GM23338 (cell line): ENCODE results near the gene TRHDE. TPM values are rescaled to one million over a fixed set of nuclear protein-coding genes. Genes with fewer than 3 reads are reported as not detected.

Experiments used
- ATAC-seq: fragments of 200-7000 bp; cut with Tn5 transposase; 3 replicates; pipeline ENCODE4 v1.9.1; 2020
- DNase-seq: peaks from one replicate; pipeline ENCODE4 v3.0.0-alpha.2; 2015; ENCODE audit warnings: low spot score
- H2AFZ ChIP-seq: fragments of 200-600 bp; sonication (generic); 2 replicates; pipeline ENCODE4 v1.8.0; 2016; ENCODE audit warnings: antibody characterized with exemption, mild to moderate bottlenecking, moderate library complexity
- H3F3A ChIP-seq: fragments of 200-600 bp; sonication (generic); replicated peaks from 2 replicates; pipeline ENCODE4 v1.8.0; 2017; ENCODE audit warnings: antibody characterized with exemption, mixed run types, low read depth
- H3K27ac ChIP-seq: fragments of 200-600 bp; sonication (generic); 2 replicates; pipeline ENCODE4 v1.6.1; 2016; ENCODE audit warnings: low read depth
- H3K27me3 ChIP-seq: fragments of 200-600 bp; sonication (generic); 2 replicates; pipeline ENCODE4 v1.8.0; 2016; ENCODE audit warnings: mild to moderate bottlenecking, mixed run types, moderate library complexity; ENCODE audit not compliant: insufficient read depth
- H3K36me3 ChIP-seq: fragments of 200-600 bp; sonication (generic); 2 replicates; pipeline ENCODE4 v1.8.0; 2016; ENCODE audit warnings: mild to moderate bottlenecking; ENCODE audit not compliant: insufficient read depth
- H3K4me1 ChIP-seq: fragments of 200-600 bp; sonication (generic); 2 replicates; pipeline ENCODE4 v1.8.0; 2016; ENCODE audit warnings: mild to moderate bottlenecking, moderate library complexity; ENCODE audit not compliant: insufficient read depth
- H3K4me2 ChIP-seq: fragments of 200-600 bp; sonication (generic); 2 replicates; pipeline ENCODE4 v1.7.1; 2017; ENCODE audit warnings: mixed run types
- H3K4me3 ChIP-seq: fragments of 200-600 bp; sonication (generic); 2 replicates; pipeline ENCODE4 v1.6.1; 2016; ENCODE audit warnings: mixed run types
- H3K79me2 ChIP-seq: fragments of 200-600 bp; sonication (generic); replicated peaks from 2 replicates; pipeline ENCODE4 v1.8.0; 2017; ENCODE audit warnings: mild to moderate bottlenecking; ENCODE audit not compliant: insufficient read depth
- H3K9me2 ChIP-seq: fragments of 200-600 bp; sonication (generic); 2 replicates; pipeline ENCODE4 v1.8.0; 2017; ENCODE audit not compliant: insufficient read depth
- H4K20me1 ChIP-seq: fragments of 200-600 bp; sonication (generic); replicated peaks from 2 replicates; pipeline ENCODE4 v1.8.0; 2017; ENCODE audit warnings: mild to moderate bottlenecking; ENCODE audit not compliant: insufficient read depth
- H3K27ac Mint-ChIP-seq: 2 replicates; pipeline ENCODE4 v1.8.0; 2020; ENCODE audit warnings: inconsistent platforms, mild to moderate bottlenecking, moderate library complexity, mixed read lengths
- H3K27me3 Mint-ChIP-seq: 3 replicates; pipeline ENCODE4 v1.8.0; 2022; ENCODE audit warnings: low read depth, mild to moderate bottlenecking, moderate library complexity, mixed read lengths, inconsistent platforms; ENCODE audit not compliant: insufficient read depth, poor library complexity
- H3K36me3 Mint-ChIP-seq: 3 replicates; pipeline ENCODE4 v1.8.0; 2021; ENCODE audit warnings: low read depth, mild to moderate bottlenecking, inconsistent platforms, moderate library complexity, mixed read lengths
- H3K4me1 Mint-ChIP-seq: 3 replicates; pipeline ENCODE4 v1.8.0; 2020; ENCODE audit warnings: mild to moderate bottlenecking, inconsistent platforms, mixed read lengths
- H3K4me3 Mint-ChIP-seq: 3 replicates; pipeline ENCODE4 v1.8.0; 2021; ENCODE audit warnings: moderate library complexity, mild to moderate bottlenecking, inconsistent platforms, mixed read lengths
- H3K9me3 Mint-ChIP-seq: 3 replicates; pipeline ENCODE4 v1.8.0; 2020; ENCODE audit warnings: moderate library complexity, mild to moderate bottlenecking, inconsistent platforms, mixed read lengths
- CREB1 ChIP-seq: fragments of 250-450 bp; sonication (Bioruptor Pico); IDR thresholded peaks from 2 replicates; pipeline ENCODE4 v1.5.0; 2020; ENCODE audit warnings: low read depth, mild to moderate bottlenecking, moderate library complexity
- EZH2 ChIP-seq: fragments of 200-600 bp; sonication (generic); IDR thresholded peaks from one replicate; pipeline ENCODE4 v1.8.0; 2017; ENCODE audit warnings: antibody characterized with exemption, mild to moderate bottlenecking, low read depth; ENCODE audit not compliant: unreplicated experiment
- EZH2phosphoT487 ChIP-seq: fragments of 200-600 bp; sonication (generic); IDR thresholded peaks from one replicate; pipeline ENCODE4 v1.8.1; 2018; ENCODE audit warnings: antibody characterized with exemption; ENCODE audit not compliant: unreplicated experiment
- JUNB ChIP-seq: IDR thresholded peaks from one replicate; pipeline ENCODE4 v1.6.1; 2016; ENCODE audit warnings: antibody characterized with exemption; ENCODE audit not compliant: unreplicated experiment
- NANOG ChIP-seq: IDR thresholded peaks from 2 replicates; pipeline ENCODE4 v1.6.1; 2016; ENCODE audit warnings: antibody characterized with exemption, borderline replicate concordance
- POLR2AphosphoS5 ChIP-seq: IDR thresholded peaks from 2 replicates; pipeline ENCODE4 v1.6.1; 2016; ENCODE audit warnings: antibody characterized with exemption, low read depth
- STAT1 ChIP-seq: IDR thresholded peaks from one replicate; pipeline ENCODE4 v1.6.1; 2016; ENCODE audit warnings: antibody characterized with exemption; ENCODE audit not compliant: unreplicated experiment
- ZNF331 ChIP-seq: fragments of 250-450 bp; sonication (Bioruptor Pico); IDR thresholded peaks from 2 replicates; pipeline ENCODE4 v1.5.0; 2020; ENCODE audit warnings: low read depth, mild to moderate bottlenecking, moderate library complexity
- polyA plus RNA-seq: library from polyadenylated mRNA; unstranded; fragments of >200 nt; fragmentation: Nextera tagmentation; extraction: Ambion mirVana; gene quantifications from 2 replicates; pipeline ENCODE4 v1.2.1, GENCODE V29; 2016
- total RNA-seq: library from RNA; depleted of rRNA; stranded (reverse); fragments of >200 nt; shearing (Covaris generic); gene quantifications from 2 replicates; pipeline ENCODE4 v1.2.3, GENCODE V29; 2014
- TF ChIP-seq, protein P1 (sequence below): fragments of 250-450 bp; sonication (Bioruptor Pico); IDR thresholded peaks from 2 replicates; pipeline ENCODE4 v1.5.0; 2020; ENCODE audit warnings: mild to moderate bottlenecking, moderate library complexity
- TF ChIP-seq, protein P2 (sequence below): IDR thresholded peaks from 2 replicates; pipeline ENCODE4 v1.6.1; 2016; ENCODE audit warnings: antibody characterized with exemption

Gene TRHDE
- total and polyA plus RNA-seq, 2 experiments from 2014 or later, result 1.3 to 7.7 TPM

DNA sequence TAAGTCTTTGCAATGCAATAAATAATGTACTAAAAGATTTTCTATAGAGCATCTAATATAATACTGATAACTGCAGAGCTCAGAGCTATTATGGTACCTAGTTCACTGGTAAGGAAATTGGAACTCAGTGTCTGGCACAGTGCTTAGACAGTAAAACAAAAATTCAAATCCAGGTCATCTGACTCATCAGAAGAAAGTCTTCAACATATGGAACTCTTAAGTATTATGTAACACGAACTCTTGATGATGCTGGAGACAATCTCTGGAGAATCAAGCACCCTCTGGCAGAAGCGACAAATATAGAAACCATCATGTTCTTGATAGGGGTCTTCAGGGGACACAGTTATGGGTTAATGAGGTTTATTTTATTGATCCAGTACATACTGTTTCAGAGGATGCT lies 37.3 kb upstream of the TRHDE start (continued):
- TF ChIP-seq, protein P1, sequence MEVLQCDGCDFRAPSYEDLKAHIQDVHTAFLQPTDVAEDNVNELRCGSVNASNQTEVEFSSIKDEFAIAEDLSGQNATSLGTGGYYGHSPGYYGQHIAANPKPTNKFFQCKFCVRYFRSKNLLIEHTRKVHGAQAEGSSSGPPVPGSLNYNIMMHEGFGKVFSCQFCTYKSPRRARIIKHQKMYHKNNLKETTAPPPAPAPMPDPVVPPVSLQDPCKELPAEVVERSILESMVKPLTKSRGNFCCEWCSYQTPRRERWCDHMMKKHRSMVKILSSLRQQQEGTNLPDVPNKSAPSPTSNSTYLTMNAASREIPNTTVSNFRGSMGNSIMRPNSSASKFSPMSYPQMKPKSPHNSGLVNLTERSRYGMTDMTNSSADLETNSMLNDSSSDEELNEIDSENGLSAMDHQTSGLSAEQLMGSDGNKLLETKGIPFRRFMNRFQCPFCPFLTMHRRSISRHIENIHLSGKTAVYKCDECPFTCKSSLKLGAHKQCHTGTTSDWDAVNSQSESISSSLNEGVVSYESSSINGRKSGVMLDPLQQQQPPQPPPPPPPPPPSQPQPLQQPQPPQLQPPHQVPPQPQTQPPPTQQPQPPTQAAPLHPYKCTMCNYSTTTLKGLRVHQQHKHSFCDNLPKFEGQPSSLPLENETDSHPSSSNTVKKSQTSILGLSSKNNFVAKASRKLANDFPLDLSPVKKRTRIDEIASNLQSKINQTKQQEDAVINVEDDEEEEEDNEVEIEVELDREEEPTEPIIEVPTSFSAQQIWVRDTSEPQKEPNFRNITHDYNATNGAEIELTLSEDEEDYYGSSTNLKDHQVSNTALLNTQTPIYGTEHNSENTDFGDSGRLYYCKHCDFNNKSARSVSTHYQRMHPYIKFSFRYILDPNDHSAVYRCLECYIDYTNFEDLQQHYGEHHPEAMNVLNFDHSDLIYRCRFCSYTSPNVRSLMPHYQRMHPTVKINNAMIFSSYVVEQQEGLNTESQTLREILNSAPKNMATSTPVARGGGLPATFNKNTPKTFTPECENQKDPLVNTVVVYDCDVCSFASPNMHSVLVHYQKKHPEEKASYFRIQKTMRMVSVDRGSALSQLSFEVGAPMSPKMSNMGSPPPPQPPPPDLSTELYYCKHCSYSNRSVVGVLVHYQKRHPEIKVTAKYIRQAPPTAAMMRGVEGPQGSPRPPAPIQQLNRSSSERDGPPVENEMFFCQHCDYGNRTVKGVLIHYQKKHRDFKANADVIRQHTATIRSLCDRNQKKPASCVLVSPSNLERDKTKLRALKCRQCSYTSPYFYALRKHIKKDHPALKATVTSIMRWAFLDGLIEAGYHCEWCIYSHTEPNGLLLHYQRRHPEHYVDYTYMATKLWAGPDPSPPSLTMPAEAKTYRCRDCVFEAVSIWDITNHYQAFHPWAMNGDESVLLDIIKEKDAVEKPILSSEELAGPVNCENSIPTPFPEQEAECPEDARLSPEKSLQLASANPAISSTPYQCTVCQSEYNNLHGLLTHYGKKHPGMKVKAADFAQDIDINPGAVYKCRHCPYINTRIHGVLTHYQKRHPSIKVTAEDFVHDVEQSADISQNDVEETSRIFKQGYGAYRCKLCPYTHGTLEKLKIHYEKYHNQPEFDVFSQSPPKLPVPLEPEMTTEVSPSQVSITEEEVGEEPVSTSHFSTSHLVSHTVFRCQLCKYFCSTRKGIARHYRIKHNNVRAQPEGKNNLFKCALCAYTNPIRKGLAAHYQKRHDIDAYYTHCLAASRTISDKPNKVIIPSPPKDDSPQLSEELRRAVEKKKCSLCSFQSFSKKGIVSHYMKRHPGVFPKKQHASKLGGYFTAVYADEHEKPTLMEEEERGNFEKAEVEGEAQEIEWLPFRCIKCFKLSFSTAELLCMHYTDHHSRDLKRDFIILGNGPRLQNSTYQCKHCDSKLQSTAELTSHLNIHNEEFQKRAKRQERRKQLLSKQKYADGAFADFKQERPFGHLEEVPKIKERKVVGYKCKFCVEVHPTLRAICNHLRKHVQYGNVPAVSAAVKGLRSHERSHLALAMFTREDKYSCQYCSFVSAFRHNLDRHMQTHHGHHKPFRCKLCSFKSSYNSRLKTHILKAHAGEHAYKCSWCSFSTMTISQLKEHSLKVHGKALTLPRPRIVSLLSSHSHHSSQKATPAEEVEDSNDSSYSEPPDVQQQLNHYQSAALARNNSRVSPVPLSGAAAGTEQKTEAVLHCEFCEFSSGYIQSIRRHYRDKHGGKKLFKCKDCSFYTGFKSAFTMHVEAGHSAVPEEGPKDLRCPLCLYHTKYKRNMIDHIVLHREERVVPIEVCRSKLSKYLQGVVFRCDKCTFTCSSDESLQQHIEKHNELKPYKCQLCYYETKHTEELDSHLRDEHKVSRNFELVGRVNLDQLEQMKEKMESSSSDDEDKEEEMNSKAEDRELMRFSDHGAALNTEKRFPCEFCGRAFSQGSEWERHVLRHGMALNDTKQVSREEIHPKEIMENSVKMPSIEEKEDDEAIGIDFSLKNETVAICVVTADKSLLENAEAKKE (CRISPR knock-in tag), result no peak
- no peak for TF ChIP-seq EZH2
- no peak for TF ChIP-seq POLR2AphosphoS5
- TF ChIP-seq NANOG, result no peak
- no peak for TF ChIP-seq ZNF331 (CRISPR knock-in tag)
- TF ChIP-seq STAT1, result no peak
- TF ChIP-seq, protein P2, sequence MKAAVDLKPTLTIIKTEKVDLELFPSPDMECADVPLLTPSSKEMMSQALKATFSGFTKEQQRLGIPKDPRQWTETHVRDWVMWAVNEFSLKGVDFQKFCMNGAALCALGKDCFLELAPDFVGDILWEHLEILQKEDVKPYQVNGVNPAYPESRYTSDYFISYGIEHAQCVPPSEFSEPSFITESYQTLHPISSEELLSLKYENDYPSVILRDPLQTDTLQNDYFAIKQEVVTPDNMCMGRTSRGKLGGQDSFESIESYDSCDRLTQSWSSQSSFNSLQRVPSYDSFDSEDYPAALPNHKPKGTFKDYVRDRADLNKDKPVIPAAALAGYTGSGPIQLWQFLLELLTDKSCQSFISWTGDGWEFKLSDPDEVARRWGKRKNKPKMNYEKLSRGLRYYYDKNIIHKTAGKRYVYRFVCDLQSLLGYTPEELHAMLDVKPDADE, result no peak

DNA sequence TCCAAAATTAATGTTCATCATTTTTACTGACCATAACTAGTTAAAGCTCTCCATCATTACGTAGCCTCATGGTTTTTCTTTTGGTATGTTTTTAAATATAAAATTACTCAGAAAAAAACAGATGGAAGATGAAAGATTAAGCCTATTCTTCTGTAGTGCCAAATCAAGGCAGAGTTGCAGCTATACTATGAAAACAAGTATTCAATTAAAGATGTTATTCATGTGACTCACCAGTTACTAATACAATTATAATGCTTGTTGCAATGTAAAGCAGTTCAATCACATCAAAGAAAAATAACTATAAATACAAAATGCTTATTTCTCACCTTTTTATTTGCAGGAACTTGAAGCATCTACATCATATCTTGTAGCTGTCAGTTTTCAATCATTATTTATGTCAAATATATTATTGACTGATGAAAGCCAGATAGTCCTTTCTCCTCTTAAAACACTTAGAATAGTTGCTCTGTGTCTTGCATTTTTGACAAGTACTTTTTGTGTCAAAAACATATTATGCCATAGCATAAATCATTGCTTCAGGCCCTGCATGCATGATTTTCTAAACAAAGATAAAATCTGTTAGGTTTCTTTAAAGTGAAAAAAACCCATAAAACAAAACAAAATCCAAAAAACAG lies 36.0 kb upstream of the TRHDE start:
- Histone ChIP-seq H3K4me3 (no peak overlapping the region), H3K4me2 (no peak overlapping the region), H3K27ac (no peak overlapping the region), H3K27me3 (no peaks in the 10 kb centered on the region), H2AFZ (no peak overlapping the region), H3K9me2 (no peaks in the 10 kb centered on the region; the same call in 1 of the 2 replicates), H3F3A (no peaks in the 10 kb centered on the region), H3K36me3 (no peaks in the 10 kb centered on the region), H3K79me2 (no peaks in the 10 kb centered on the region), H3K4me1 (peaks cover 17% of the 10 kb centered on the region), H4K20me1 (no peaks in the 10 kb centered on the region)
- peaks cover 5% of the 10 kb centered on the region; the same call in 2 of the 3 replicates for H3K9me3 Mint-ChIP-seq
- TF ChIP-seq JUNB (no peak), EZH2phosphoT487 (no peak), POLR2AphosphoS5 (no peak), CREB1 (CRISPR knock-in tag) (no peak)
- ATAC-seq (no peak), DNase-seq (no peak)
- H3K4me3 Mint-ChIP-seq, result no peak overlapping the region
- H3K36me3 Mint-ChIP-seq, result no peaks in the 10 kb centered on the region
- H3K27ac Mint-ChIP-seq, result no peak overlapping the region
- no peaks in the 10 kb centered on the region for H3K27me3 Mint-ChIP-seq
- peaks cover 9% of the 10 kb centered on the region for H3K4me1 Mint-ChIP-seq
